Naive thymus-derived CD4-positive, alpha-beta T cell (primary cell): ENCODE results near the gene DAPK1. TPM values are rescaled to one million over a fixed set of nuclear protein-coding genes. Genes with fewer than 3 reads are reported as not detected.

Source experiments
- ATAC-seq: fragments of 150-1000 bp; cut with Tn5 transposase; 2 replicates; pipeline ENCODE4 v1.10.0; 2021; ENCODE audit warnings: mild to moderate bottlenecking, moderate library complexity
- CTCF ChIA-PET: fragments of 350-600 bp; sonication (Branson Sonifier 250); formaldehyde crosslinking; loops from one replicate; lab custom pipeline; 2021; ENCODE audit warnings: antibody characterized with exemption; lab: Charles Lee
- POLR2A ChIA-PET: fragments of 350-600 bp; sonication (Branson Sonifier 250); formaldehyde crosslinking; loops from one replicate; lab custom pipeline; 2021; ENCODE audit warnings: antibody characterized with exemption, inconsistent platforms; lab: Charles Lee
- DNase-seq, 9 donors: peaks; one replicate each; pipeline versions ENCODE4 v3.0.0 to v3.0.0-alpha.2; 2020 to 2022; ENCODE audit warnings: mixed read lengths in 1 of 9
- H3K27ac ChIP-seq: one replicate; pipeline ENCODE4 v1.7.0; 2013; ENCODE audit warnings: mild to moderate bottlenecking, low read depth, low read length, moderate library complexity
- H3K27me3 ChIP-seq, 2 donors: one replicate each; pipeline ENCODE4 v1.7.0; 2013; ENCODE audit warnings: low read length in 2 of 2, mild to moderate bottlenecking in 2 of 2, moderate library complexity in 2 of 2; ENCODE audit not compliant: control insufficient read depth in 2 of 2, insufficient read depth in 2 of 2
- H3K36me3 ChIP-seq, 3 experiments: 1 replicate in 2 of 3; 2 replicates in 1 of 3; pipeline ENCODE4 v1.7.0; 2013; ENCODE audit warnings: low read length in 3 of 3, mild to moderate bottlenecking in 3 of 3, moderate library complexity in 1 of 3; ENCODE audit not compliant: insufficient read depth in 3 of 3, control insufficient read depth in 2 of 3
- H3K4me1 ChIP-seq, 2 donors: one replicate each; pipeline ENCODE4 v1.7.0; 2013; ENCODE audit warnings: low read length in 2 of 2, mild to moderate bottlenecking in 2 of 2, moderate library complexity in 1 of 2; ENCODE audit not compliant: control insufficient read depth in 2 of 2, insufficient read depth in 2 of 2
- H3K4me3 ChIP-seq: 2 replicates; pipeline ENCODE4 v1.7.0; 2013; ENCODE audit warnings: mild to moderate bottlenecking, low read length
- H3K9me3 ChIP-seq, 3 experiments: 1 replicate in 2 of 3; 2 replicates in 1 of 3; pipeline ENCODE4 v1.7.0; 2013; ENCODE audit warnings: low read length in 3 of 3; ENCODE audit not compliant: control insufficient read depth in 2 of 3
- H3K27ac Mint-ChIP-seq, 9 donors: one replicate each; pipeline ENCODE4 v1.8.0; 2020 to 2022; ENCODE audit warnings: mixed read lengths in 9 of 9, mild to moderate bottlenecking in 8 of 9, moderate library complexity in 5 of 9, inconsistent platforms in 2 of 9
- H3K27me3 Mint-ChIP-seq, 5 donors: one replicate each; pipeline ENCODE4 v1.8.0; 2021 to 2022; ENCODE audit warnings: mixed read lengths in 5 of 5, mild to moderate bottlenecking in 1 of 5
- H3K36me3 Mint-ChIP-seq, 5 donors: one replicate each; pipeline ENCODE4 v1.8.0; 2020 to 2022; ENCODE audit warnings: mixed read lengths in 5 of 5, mild to moderate bottlenecking in 3 of 5, inconsistent platforms in 1 of 5
- H3K4me1 Mint-ChIP-seq, 7 donors: one replicate each; pipeline ENCODE4 v1.8.0; 2020 to 2022; ENCODE audit warnings: mixed read lengths in 7 of 7, mild to moderate bottlenecking in 3 of 7, inconsistent platforms in 1 of 7
- H3K4me3 Mint-ChIP-seq, 10 donors: one replicate each; pipeline ENCODE4 v1.8.0; 2020 to 2022; ENCODE audit warnings: mild to moderate bottlenecking in 10 of 10, mixed read lengths in 10 of 10, moderate library complexity in 6 of 10, inconsistent platforms in 2 of 10
- H3K9me3 Mint-ChIP-seq, 11 donors: one replicate each; pipeline ENCODE4 v1.8.0; 2020 to 2022; ENCODE audit warnings: mixed read lengths in 11 of 11, mild to moderate bottlenecking in 4 of 11, inconsistent platforms in 1 of 11, moderate library complexity in 1 of 11
- intact Hi-C, 2 donors: fragments of 100-400 bp; cut with micrococcal nuclease; formaldehyde crosslinking; loops; one replicate each; pipeline ENCODE4 v1.15.1; 2023
- polyA plus RNA-seq, 2 donors: library from polyadenylated mRNA; unstranded; fragments of 300-500 nt; fragmentation: Illumina TruSeq; gene quantifications; one replicate each; pipeline ENCODE4 v1.2.3, GENCODE V29; 2021
- total RNA-seq, 6 experiments: library from RNA in 5 of 6; stranded (reverse) in 5 of 6; gene quantifications; 1 replicate in 5 of 6; 2 replicates in 1 of 6; pipeline ENCODE4 v1.2.3 and lab custom pipeline; 2021 to 2026

The DAPK1 gene
- total and polyA plus RNA-seq, 7 experiments from 2014 or later, result 0.20 to 44.8 (median 1.9) TPM

DNA sequence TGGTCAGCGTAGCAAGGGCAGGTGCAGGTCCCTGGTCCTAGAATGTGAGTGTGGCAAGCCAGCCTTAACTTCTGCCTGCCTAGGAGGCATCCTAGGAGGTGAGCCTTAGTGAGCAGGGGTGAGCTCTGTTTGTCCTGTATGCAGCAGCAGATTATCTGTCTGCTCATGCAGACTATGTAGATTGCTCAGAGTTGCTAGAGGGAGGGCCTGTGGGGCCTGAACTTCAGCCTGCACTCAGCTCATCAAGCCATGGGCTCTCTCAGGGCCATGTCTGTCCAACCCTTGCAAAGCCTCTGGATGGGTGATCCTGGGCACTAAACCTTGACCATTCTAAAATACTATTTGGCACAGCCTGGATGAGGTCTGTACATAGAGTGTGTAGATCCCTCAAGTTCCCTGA, 219.8 kb downstream of the DAPK1 start:
- H3K4me1 ChIP-seq, result no peaks in the 10 kb centered on the region
- no peak overlapping the region for H3K27ac Mint-ChIP-seq
- no peak overlapping the region for H3K4me3 Mint-ChIP-seq
- peaks cover 0 to 48% (median 0%) of the 10 kb centered on the region in 5 donors for H3K27me3 Mint-ChIP-seq
- intact Hi-C loops, result no loop called here
- ATAC-seq (no peak), DNase-seq (no peak)
- POLR2A ChIA-PET, result no interaction called here
- no peaks in the 10 kb centered on the region for H3K36me3 Mint-ChIP-seq
- no peaks in the 10 kb centered on the region for H3K36me3 ChIP-seq
- H3K27ac ChIP-seq, result no peak overlapping the region
- no peaks in the 10 kb centered on the region for H3K9me3 ChIP-seq
- peaks cover 0 to 1% (median 0%) of the 10 kb centered on the region in 11 donors for H3K9me3 Mint-ChIP-seq
- no peaks in the 10 kb centered on the region for H3K27me3 ChIP-seq
- no peak overlapping the region for H3K4me3 ChIP-seq
- H3K4me1 Mint-ChIP-seq, result peaks cover 7 to 17% (median 12%) of the 10 kb centered on the region in 7 donors
- CTCF ChIA-PET, result interaction anchor here (0.5 kb wide), 1 partner anchor 94 kb away, joined by 3 read pairs; no protein-coding TSS in a partner anchor

DNA sequence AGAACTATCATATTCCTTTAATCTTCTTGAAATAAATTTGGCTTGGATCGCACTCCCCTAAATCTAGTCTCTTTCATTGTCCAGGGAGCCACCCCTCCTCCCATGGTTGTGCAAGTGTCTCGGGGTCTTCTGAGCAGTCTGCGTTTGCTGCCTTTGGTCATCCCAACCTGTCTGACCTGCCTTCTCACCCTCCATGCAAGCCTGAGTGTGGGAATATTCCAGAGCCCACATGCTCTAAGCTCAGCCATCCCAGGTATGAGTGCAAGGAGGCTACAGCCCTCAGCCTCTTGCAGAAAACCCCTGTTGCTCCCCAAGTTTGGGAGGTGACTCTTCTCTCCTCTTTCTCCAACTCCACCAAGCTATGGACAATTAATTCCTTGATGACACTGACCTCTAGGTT, 220.6 kb downstream of the DAPK1 start:
- POLR2A ChIA-PET, result no interaction called here

DNA sequence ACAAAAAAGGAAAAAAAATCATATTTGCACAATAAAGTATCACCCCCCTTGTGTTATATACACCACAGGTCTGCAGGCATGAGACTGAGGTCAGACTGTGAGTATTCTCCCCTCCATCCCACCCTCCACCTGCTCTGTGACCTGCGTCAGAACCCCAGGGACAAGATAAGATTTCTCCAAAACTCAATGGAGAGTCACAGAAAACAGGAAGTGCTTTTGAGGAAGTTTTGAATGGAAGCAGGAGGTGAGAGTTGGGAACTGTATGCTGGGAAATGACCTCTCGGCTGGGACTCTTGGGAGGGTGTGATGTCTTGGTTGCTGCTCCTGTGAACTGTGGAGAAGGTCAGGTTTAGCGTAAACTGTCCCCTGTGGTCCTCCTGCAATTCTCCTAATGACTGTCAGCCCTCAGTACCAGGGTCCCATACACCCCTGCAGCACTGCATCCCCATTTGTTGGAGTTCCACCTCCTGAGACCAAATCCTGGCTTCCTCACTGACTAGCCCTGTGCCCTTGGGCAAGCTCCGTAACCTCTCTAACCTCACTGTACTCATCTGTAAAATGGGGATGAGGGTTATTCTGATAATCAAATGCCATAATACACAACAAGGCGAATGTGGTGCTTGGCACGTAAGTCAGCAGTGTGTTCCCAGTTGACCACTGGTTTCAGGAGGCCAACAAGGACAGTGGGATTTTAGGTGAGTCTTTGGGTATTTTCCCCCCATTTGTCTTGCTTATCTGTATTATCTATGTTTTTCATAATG, 221.4 kb downstream of the DAPK1 start:
- Mint-ChIP-seq H3K9me3 (no peaks in the 10 kb centered on the region), H3K4me1 (peaks cover 0 to 10% (median 3%) of the 10 kb centered on the region in 7 donors), H3K27ac (no peak overlapping the region), H3K36me3 (no peaks in the 10 kb centered on the region), H3K27me3 (peaks cover 0 to 40% (median 0%) of the 10 kb centered on the region in 5 donors), H3K4me3 (no peak overlapping the region)
- H3K36me3 ChIP-seq, result no peaks in the 10 kb centered on the region
- ChIA-PET POLR2A (no interaction called here), CTCF (no interaction called here)
- H3K4me1 ChIP-seq, result no peaks in the 10 kb centered on the region
- ATAC-seq (no peak), DNase-seq (no peak)
- H3K9me3 ChIP-seq, result no peaks in the 10 kb centered on the region
- intact Hi-C loops, result no loop called here
- H3K27me3 ChIP-seq, result no peaks in the 10 kb centered on the region
- no peak overlapping the region for H3K27ac ChIP-seq
- no peak overlapping the region for H3K4me3 ChIP-seq

More for the DNA sequence above, 220.6 kb downstream of the DAPK1 start:
- intact Hi-C loops, result no loop called here
- no peaks in the 10 kb centered on the region for H3K36me3 ChIP-seq
- H3K4me3 ChIP-seq, result no peak overlapping the region
- Mint-ChIP-seq H3K9me3 (no peaks in the 10 kb centered on the region), H3K36me3 (no peaks in the 10 kb centered on the region), H3K4me1 (peaks cover 0 to 10% (median 4%) of the 10 kb centered on the region in 7 donors), H3K27me3 (peaks cover 0 to 44% (median 0%) of the 10 kb centered on the region in 5 donors), H3K4me3 (no peak overlapping the region), H3K27ac (no peak overlapping the region)
- H3K9me3 ChIP-seq, result no peaks in the 10 kb centered on the region
- ATAC-seq, result no peak
- DNase-seq, result no peak
- H3K27ac ChIP-seq, result no peak overlapping the region
- no peaks in the 10 kb centered on the region for H3K4me1 ChIP-seq
- no peaks in the 10 kb centered on the region for H3K27me3 ChIP-seq
- CTCF ChIA-PET, result no interaction called here

DNA sequence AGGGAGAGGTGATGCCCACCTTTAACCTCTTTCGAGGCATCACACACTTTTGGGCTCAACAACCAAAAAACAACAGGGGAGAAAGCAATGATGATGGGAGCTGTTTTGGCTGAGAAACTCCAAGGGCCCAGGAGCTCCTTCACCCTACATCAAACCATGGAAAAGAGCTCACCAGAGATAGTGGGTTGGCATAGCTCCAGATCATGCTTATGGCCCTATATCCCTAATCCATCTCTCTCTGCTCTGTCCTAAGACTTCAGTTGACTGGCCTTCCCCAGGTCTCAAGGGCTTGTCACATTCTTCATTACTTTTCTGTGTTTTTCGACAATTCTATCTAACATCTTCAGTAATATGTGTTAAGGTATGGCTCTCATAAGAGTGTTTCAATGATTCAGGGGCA, 222.5 kb downstream of the DAPK1 start:
- Mint-ChIP-seq H3K27me3 (peaks cover 0 to 46% (median 0%) of the 10 kb centered on the region in 5 donors), H3K4me1 (peaks cover 0 to 10% (median 2%) of the 10 kb centered on the region in 7 donors), H3K4me3 (no peak overlapping the region), H3K36me3 (no peaks in the 10 kb centered on the region), H3K9me3 (no peaks in the 10 kb centered on the region), H3K27ac (peak overlapping the region in 2 of 9 donors; percentile 10 to 84)
- H3K4me1 ChIP-seq, result no peaks in the 10 kb centered on the region
- no peaks in the 10 kb centered on the region for H3K27me3 ChIP-seq
- ATAC-seq, result no peak
- CTCF ChIA-PET, result interaction anchor here (0.9 kb wide), 1 partner anchor 10 kb away, joined by 3 read pairs; no protein-coding TSS in a partner anchor
- no peak overlapping the region for H3K4me3 ChIP-seq
- POLR2A ChIA-PET, result interaction anchor here (0.6 kb wide), 1 partner anchor 31 kb away, joined by 3 read pairs; no protein-coding TSS in a partner anchor
- intact Hi-C loops, result no loop called here
- no peak overlapping the region for H3K27ac ChIP-seq
- H3K9me3 ChIP-seq, result no peaks in the 10 kb centered on the region
- no peaks in the 10 kb centered on the region for H3K36me3 ChIP-seq
- no peak for DNase-seq

DNA sequence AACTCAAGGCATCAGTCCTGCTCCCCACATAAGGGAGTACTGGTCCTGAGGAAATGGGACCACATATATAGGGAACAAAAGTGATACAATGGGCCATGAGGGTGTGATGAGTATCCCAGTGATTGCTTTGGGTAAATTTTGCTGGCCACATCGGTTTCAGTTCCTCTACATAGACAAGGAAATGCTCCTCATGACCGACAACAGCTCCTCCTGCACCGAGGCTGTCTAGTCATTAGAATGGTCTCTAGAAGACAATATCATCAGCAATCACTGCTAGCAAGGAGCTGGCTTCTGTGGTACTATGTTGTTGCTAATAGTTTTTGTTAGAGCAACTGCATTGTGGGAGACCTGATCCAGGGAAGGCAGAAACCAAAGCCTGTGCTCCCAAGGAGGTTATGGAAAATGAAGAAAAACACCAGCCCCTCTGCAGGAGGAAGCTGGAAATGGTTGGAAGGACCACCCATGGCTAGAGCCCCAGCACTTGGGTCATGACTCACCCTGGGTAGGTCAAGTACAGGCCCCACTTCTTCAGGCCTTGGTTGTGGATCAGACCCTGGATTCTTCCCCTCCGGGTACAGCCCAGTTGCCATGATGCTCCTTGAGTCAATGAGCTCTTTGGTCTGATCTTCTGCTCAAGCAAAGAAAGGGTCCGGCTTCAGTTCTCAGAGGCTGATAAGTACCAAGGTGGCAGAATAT, 224.9 kb downstream of the DAPK1 start:
- Mint-ChIP-seq H3K4me1 (peaks cover 6 to 26% (median 22%) of the 10 kb centered on the region in 7 donors), H3K27ac (peak overlapping the region in 5 of 9 donors; percentile 36 to 84 (median 44)), H3K4me3 (no peak overlapping the region), H3K27me3 (peaks cover 0 to 58% (median 0%) of the 10 kb centered on the region in 5 donors), H3K36me3 (no peaks in the 10 kb centered on the region), H3K9me3 (peaks cover 0 to 1% (median 0%) of the 10 kb centered on the region in 11 donors)
- ChIA-PET POLR2A (interaction anchor here (2.5 kb wide), 1 partner anchor 13 kb away, joined by 7 read pairs; no protein-coding TSS in a partner anchor), CTCF (interaction anchor here (1.3 kb wide), 1 partner anchor 59 kb away, joined by 4 read pairs; no protein-coding TSS in a partner anchor)
- intact Hi-C loops, result no loop called here
- H3K4me1 ChIP-seq, result no peaks in the 10 kb centered on the region
- no peaks in the 10 kb centered on the region for H3K27me3 ChIP-seq
- no peak overlapping the region for H3K4me3 ChIP-seq
- ATAC-seq (peak; percentile 66), DNase-seq (no peak)
- no peaks in the 10 kb centered on the region for H3K9me3 ChIP-seq
- no peak overlapping the region for H3K27ac ChIP-seq
- no peaks in the 10 kb centered on the region for H3K36me3 ChIP-seq

DNA sequence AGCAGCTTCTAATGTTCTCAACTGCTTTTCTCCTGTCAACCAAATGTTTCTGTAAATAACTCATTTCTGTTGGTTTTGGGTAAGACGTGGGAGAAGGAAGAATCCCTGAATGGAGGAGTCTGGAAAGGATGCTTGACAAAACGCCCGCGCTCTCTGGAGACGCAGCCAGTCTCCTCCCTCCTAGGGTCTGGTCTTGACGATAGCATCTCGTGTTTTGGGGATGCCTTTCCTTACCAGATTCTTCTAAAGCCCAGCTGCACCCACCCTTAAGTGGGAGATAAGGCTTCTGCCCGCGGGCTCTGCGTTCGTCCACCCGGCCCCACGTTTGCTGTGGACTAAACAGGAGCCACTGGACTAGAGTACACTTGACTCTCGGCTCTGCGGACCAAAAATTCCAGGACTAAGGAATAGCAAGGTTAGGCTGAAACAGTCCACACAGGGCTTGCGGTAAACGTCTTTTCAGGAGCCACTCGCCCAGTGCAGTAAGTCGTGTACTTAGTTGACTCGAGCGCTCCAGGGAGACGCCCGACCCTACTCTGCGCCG, 227.8 kb downstream of the DAPK1 start:
- H3K27ac ChIP-seq, result peak overlapping the region; percentile 56
- peak overlapping the region; percentile 85 to 97 (median 93) for H3K4me3 Mint-ChIP-seq
- peaks cover 0 to 49% (median 0%) of the 10 kb centered on the region in 5 donors for H3K27me3 Mint-ChIP-seq
- H3K36me3 ChIP-seq, result peaks cover 0 to 5% (median 0%) of the 10 kb centered on the region in 3 experiments
- intact Hi-C loops, result loop anchor here in 1 of 2 donors (1.0 to 2.0 kb wide), 2 partner anchors 16 to 39 kb away; no protein-coding TSS in a partner anchor
- H3K36me3 Mint-ChIP-seq, result peaks cover 0 to 11% (median 4%) of the 10 kb centered on the region in 5 donors
- peaks cover 10 to 50% (median 31%) of the 10 kb centered on the region in 7 donors for H3K4me1 Mint-ChIP-seq
- H3K4me3 ChIP-seq, result peak overlapping the region; percentile 77
- H3K4me1 ChIP-seq, result no peaks in the 10 kb centered on the region
- DNase-seq, result no peak
- POLR2A ChIA-PET, result interaction anchor here (0.7 to 3.8 kb wide), 4 partner anchors 11 to 249 kb away, joined by 4 to 51 read pairs (median 5); partner anchors contain the start of gene CDK20
- CTCF ChIA-PET, result interaction anchor here (0.5 to 0.9 kb wide), 2 partner anchors 16 to 87 kb away, joined by 3 read pairs; no protein-coding TSS in a partner anchor
- H3K27ac Mint-ChIP-seq, result peak overlapping the region in 8 of 9 donors; percentile 86 to 98 (median 92)
- no peaks in the 10 kb centered on the region for H3K27me3 ChIP-seq
- ATAC-seq, result no peak
- H3K9me3 Mint-ChIP-seq, result peaks cover 0 to 1% (median 0%) of the 10 kb centered on the region in 11 donors
- H3K9me3 ChIP-seq, result no peaks in the 10 kb centered on the region
